Fibroblast of mammary gland (primary cell): Measurements from ENCODE around the gene DUSP28.

Experiments used
- DNase-seq: peaks from one replicate; pipeline ENCODE4 v3.0.0-alpha.2; 2010; ENCODE audit warnings: low read depth
- H3K4me3 ChIP-seq: 2 replicates; pipeline ENCODE4 v1.5.1; 2011; ENCODE audit warnings: low read depth, mild to moderate bottlenecking, low read length, moderate library complexity; ENCODE audit not compliant: control insufficient read depth
- TF ChIP-seq, protein P1 (sequence below): conservative IDR thresholded peaks from 2 replicates; pipeline ENCODE4 v1.5.1; 2011; ENCODE audit warnings: low read depth, low read length, inconsistent platforms; ENCODE audit not compliant: control insufficient read depth, insufficient read depth

DUSP28 gene

GRCh38 chr2:240522406-240522805 is 37.8 kb upstream of the DUSP28 start:
- H3K4me3 ChIP-seq, result no peak overlapping the region
- TF ChIP-seq, protein P1, sequence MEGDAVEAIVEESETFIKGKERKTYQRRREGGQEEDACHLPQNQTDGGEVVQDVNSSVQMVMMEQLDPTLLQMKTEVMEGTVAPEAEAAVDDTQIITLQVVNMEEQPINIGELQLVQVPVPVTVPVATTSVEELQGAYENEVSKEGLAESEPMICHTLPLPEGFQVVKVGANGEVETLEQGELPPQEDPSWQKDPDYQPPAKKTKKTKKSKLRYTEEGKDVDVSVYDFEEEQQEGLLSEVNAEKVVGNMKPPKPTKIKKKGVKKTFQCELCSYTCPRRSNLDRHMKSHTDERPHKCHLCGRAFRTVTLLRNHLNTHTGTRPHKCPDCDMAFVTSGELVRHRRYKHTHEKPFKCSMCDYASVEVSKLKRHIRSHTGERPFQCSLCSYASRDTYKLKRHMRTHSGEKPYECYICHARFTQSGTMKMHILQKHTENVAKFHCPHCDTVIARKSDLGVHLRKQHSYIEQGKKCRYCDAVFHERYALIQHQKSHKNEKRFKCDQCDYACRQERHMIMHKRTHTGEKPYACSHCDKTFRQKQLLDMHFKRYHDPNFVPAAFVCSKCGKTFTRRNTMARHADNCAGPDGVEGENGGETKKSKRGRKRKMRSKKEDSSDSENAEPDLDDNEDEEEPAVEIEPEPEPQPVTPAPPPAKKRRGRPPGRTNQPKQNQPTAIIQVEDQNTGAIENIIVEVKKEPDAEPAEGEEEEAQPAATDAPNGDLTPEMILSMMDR, result no peak
- DNase-seq, result no peak

- no peak overlapping the region for H3K4me3 ChIP-seq
- no peak for DNase-seq
- TF ChIP-seq, protein P1, result no peak
Measured at GRCh38 chr2:240523451-240524281, 36.5 kb upstream of the DUSP28 start.

DNA sequence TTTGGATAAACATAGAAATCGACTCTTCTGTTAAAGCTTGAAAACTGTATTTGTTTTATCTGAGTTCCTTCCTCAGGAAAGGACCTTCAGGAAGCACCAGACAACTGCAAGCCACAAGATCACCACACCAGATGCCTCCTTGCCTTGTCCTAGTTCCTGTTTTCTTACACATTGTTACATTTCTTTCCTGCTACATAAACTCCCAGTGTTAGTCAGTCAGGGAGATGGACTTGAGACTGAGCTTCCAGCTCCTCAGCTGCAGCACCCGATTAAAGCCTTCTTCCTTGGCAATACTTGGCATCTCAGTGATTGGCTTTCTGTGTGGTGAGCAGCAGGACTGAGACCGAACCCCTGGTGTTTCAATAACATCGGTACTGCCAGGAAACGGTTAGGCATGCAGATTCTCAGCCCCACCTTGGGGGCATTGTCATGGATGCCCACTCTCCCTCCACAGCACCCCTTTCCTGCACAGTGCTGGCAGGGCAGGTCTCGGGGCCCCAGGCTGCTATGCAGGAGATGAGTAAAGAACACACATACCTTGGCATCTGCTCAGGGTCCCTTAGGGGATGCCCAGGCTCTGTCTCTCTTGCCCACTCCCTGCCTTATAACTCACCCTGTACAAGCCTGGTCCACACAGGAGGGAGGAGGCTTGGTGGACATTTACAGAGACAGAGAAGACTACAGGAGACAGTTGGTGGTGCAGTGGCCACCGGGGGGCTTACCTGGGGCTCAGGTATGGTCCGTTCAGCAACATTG is 35.0 kb upstream of the DUSP28 start:
- no peak overlapping the region for H3K4me3 ChIP-seq
- no peak for DNase-seq
- TF ChIP-seq, protein P1, result no peak

DNA sequence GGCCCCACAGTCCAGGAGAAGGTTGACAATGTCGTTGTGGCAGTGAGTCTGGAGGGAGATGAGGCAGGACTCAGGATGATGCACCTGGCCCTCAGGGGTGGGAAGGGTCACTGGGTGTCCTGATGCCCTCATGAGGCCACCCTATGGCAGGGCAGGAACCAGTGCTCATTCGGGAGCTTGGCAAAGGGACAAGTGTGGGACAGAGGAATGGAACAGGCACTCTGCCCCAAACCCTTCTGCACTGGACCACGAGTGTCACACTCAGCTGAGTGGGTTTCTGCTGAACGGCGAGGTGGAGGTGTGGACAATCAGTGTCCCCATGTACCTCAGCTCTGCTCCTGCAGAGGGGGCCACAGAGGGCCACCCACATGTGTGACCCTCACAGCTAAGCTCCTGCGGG is 34.4 kb upstream of the DUSP28 start:
- no peak for DNase-seq
- TF ChIP-seq, protein P1, result no peak
- H3K4me3 ChIP-seq, result no peak overlapping the region

- TF ChIP-seq, protein P1, result no peak
- H3K4me3 ChIP-seq, result no peak overlapping the region
- DNase-seq, result no peak
Measured at GRCh38 chr2:240526521-240526920, 33.6 kb upstream of the DUSP28 start.

GRCh38 chr2:240527153-240527750 is 32.9 kb upstream of the DUSP28 start:
- TF ChIP-seq, protein P1, result no peak
- DNase-seq, result no peak
- H3K4me3 ChIP-seq, result no peak overlapping the region
